K562 (cell line): ENCODE results near the gene CNBD2. TPM values are rescaled to one million over a fixed set of nuclear protein-coding genes. Genes with fewer than 3 reads are reported as not detected.

Source experiments
- ATF3 ChIP-seq, 2 experiments: fragments of 450-650 bp in 1 of 2; sonication (generic) in 1 of 2; formaldehyde crosslinking in 1 of 2; IDR thresholded peaks in 1 of 2; conservative IDR thresholded peaks in 1 of 2; 2 replicates each; pipeline versions ENCODE4 v1.6.1 to v1.8.1; 2016 to 2023; ENCODE audit warnings: mild to moderate bottlenecking in 2 of 2, moderate library complexity in 2 of 2, inconsistent platforms in 1 of 2, missing genetic modification reagents in 1 of 2
- COPS2 ChIP-seq: fragments of 450-650 bp; conservative IDR thresholded peaks from 2 replicates; pipeline ENCODE4 v1.6.1; 2016; ENCODE audit warnings: mild to moderate bottlenecking, moderate library complexity
- E2F5 ChIP-seq: sonication (generic); formaldehyde crosslinking; IDR thresholded peaks from 2 replicates; pipeline ENCODE4 v1.8.0; 2022; ENCODE audit warnings: mild to moderate bottlenecking, missing genetic modification reagents
- EGR1 ChIP-seq: fragments of 450-650 bp; conservative IDR thresholded peaks from 2 replicates; pipeline ENCODE4 v1.6.1; 2017; ENCODE audit warnings: mild to moderate bottlenecking
- JUNB ChIP-seq: fragments of 450-650 bp; formaldehyde crosslinking; conservative IDR thresholded peaks from 2 replicates; pipeline ENCODE4 v1.4.0; 2020; ENCODE audit warnings: mild to moderate bottlenecking
- KDM2B ChIP-seq: fragments of 250-450 bp; sonication (Bioruptor Pico); IDR thresholded peaks from 2 replicates; pipeline ENCODE4 v1.8.0; 2021; ENCODE audit warnings: mild to moderate bottlenecking, moderate library complexity
- NCOA4 ChIP-seq: fragments of 450-650 bp; IDR thresholded peaks from 2 replicates; pipeline ENCODE4 v1.6.1; 2018; ENCODE audit warnings: mild to moderate bottlenecking; ENCODE audit not compliant: partially characterized antibody
- NR4A1 ChIP-seq, 2 experiments: fragments of 250-450 bp in 1 of 2; fragments of 450-650 bp in 1 of 2; sonication (Bioruptor Pico) in 1 of 2; IDR thresholded peaks; 2 replicates each; pipeline versions ENCODE4 v1.4.0 to v1.6.1; 2016 to 2020; ENCODE audit warnings: mild to moderate bottlenecking in 2 of 2, missing compliant biosample characterization in 1 of 2, missing genetic modification characterization in 1 of 2, moderate library complexity in 1 of 2
- PHB ChIP-seq: fragments of 250-450 bp; sonication (Bioruptor Pico); IDR thresholded peaks from 2 replicates; pipeline ENCODE4 v1.5.0; 2021
- POLR2G ChIP-seq: fragments of 200-400 bp; formaldehyde crosslinking; IDR thresholded peaks from 2 replicates; pipeline ENCODE4 v1.6.1; 2017; ENCODE audit warnings: low read depth, mild to moderate bottlenecking, antibody characterized with exemption, low read length, moderate library complexity
- RBM34 ChIP-seq: fragments of 200-400 bp; formaldehyde crosslinking; IDR thresholded peaks from 2 replicates; pipeline ENCODE4 v1.6.1; 2018; ENCODE audit warnings: low read length, borderline replicate concordance; ENCODE audit not compliant: insufficient read depth
- SAFB ChIP-seq: fragments of 200-400 bp; formaldehyde crosslinking; IDR thresholded peaks from 2 replicates; pipeline ENCODE4 v1.6.1; 2017; ENCODE audit warnings: low read depth, low read length, borderline replicate concordance
- SAP30 ChIP-seq: fragments of 200-600 bp; sonication (generic); IDR thresholded peaks from 2 replicates; pipeline ENCODE4 v1.6.1; 2012; ENCODE audit warnings: borderline replicate concordance, low read depth, mild to moderate bottlenecking, moderate library complexity, low read length, control low read depth, inconsistent platforms; ENCODE audit not compliant: insufficient read depth, poor library complexity, severe bottlenecking
- SPI1 ChIP-seq: IDR thresholded peaks from 2 replicates; pipeline ENCODE4 v1.6.1; 2011; ENCODE audit warnings: low read depth, low read length, control low read depth, borderline replicate concordance
- TBP ChIP-seq: optimal IDR thresholded peaks from 2 replicates; pipeline ENCODE3; 2011; ENCODE audit warnings: low read depth, low read length, improper control_type of control experiment
- TEAD4 ChIP-seq, 2 experiments: sonication (generic) in 1 of 2; formaldehyde crosslinking in 1 of 2; IDR thresholded peaks; 2 replicates each; pipeline versions ENCODE4 v1.6.1 to v1.8.0; 2012 to 2022; ENCODE audit warnings: borderline replicate concordance in 1 of 2, inconsistent platforms in 1 of 2, low read length in 1 of 2, mild to moderate bottlenecking in 1 of 2, missing genetic modification reagents in 1 of 2
- TFAM ChIP-seq: fragments of 250-450 bp; sonication (Bioruptor Pico); conservative IDR thresholded peaks from 2 replicates; pipeline ENCODE4 v1.5.0; 2021; ENCODE audit warnings: mild to moderate bottlenecking, moderate library complexity
- THAP7 ChIP-seq: fragments of 250-450 bp; sonication (Bioruptor Pico); IDR thresholded peaks from 2 replicates; pipeline ENCODE4 v1.5.0; 2021
- THRAP3 ChIP-seq: fragments of 450-650 bp; IDR thresholded peaks from 2 replicates; pipeline ENCODE4 v1.6.1; 2016; ENCODE audit warnings: mild to moderate bottlenecking, inconsistent platforms, borderline replicate concordance
- ZNF707 ChIP-seq: fragments of 250-450 bp; sonication (Bioruptor Pico); conservative IDR thresholded peaks from 2 replicates; pipeline ENCODE4 v1.8.0; 2022; ENCODE audit warnings: inconsistent platforms, mild to moderate bottlenecking, moderate library complexity
- ZNF740 ChIP-seq, 3 experiments: fragments of 200-800 bp in 1 of 3; sonication (Bioruptor generic) in 1 of 3; sonication (generic) in 1 of 3; formaldehyde crosslinking in 1 of 3; IDR thresholded peaks; 2 replicates each; pipeline versions ENCODE4 v1.6.1 to v1.8.0; 2016 to 2022; ENCODE audit warnings: mild to moderate bottlenecking in 2 of 3, missing compliant biosample characterization in 2 of 3, missing genetic modification characterization in 2 of 3, missing genetic modification reagents in 1 of 3
- ZSCAN29 ChIP-seq: fragments of 450-650 bp; IDR thresholded peaks from 2 replicates; pipeline ENCODE4 v1.6.1; 2017
- ZZZ3 ChIP-seq: fragments of 450-650 bp; IDR thresholded peaks from 2 replicates; pipeline ENCODE4 v1.6.1; 2016; ENCODE audit warnings: antibody characterized with exemption, mild to moderate bottlenecking, moderate library complexity
- polyA plus RNA-seq, 8 experiments: library from polyadenylated mRNA; depleted of rRNA in 4 of 8; stranded (reverse) in 5 of 8; unstranded in 3 of 8; fragments of >200 nt; fragmentation: Nextera tagmentation in 2 of 8; fragmentation: Illumina TruSeq in 1 of 8; extraction: Ambion mirVana in 2 of 8; extraction: Trizol in 1 of 8; gene quantifications; 2 replicates each; pipeline versions ENCODE4 v1.2.1 to v1.2.3, GENCODE V29; 2011 to 2014; ENCODE audit warnings: inconsistent platforms in 1 of 8, missing spikeins in 1 of 8
- total RNA-seq, 7 experiments: library from RNA; depleted of rRNA in 6 of 7; stranded (reverse); fragments of >200 nt in 6 of 7; fragmentation: Illumina TruSeq in 2 of 7; extraction: Trizol in 2 of 7; gene quantifications; 2 replicates each; pipeline versions ENCODE4 v1.2.1 to v1.2.3, GENCODE V29; 2011 to 2021; ENCODE audit warnings: low replicate concordance in 1 of 7

The CNBD2 gene
- total and polyA plus RNA-seq, 9 of the 15 experiments (the other 6 are each of a cell fraction or from before 2014, with no cell fraction given): 3.2 to 17.5 (median 5.3) TPM

- TF ChIP-seq TFAM (no peak), ATF3 (IDR thresholded peaks at IDR 0.05) (no peak), ATF3 (CRISPR knock-in tag; conservative IDR thresholded peaks at IDR 0.05) (0 out of 2 replicates have a peak, but pooled peaks have one; percentile 59), E2F5 (peak; percentile 81; the same call in 1 of the 2 replicates), PHB (0 out of 2 replicates have a peak, but pooled peaks have one; percentile 11), EGR1 (peak; percentile 46; the same call in 1 of the 2 replicates), SAFB (peak; percentile 31; the same call in 1 of the 2 replicates), NR4A1 (CRISPR knock-in tag; IDR thresholded peaks at IDR 0.05) (0 out of 2 replicates have a peak, but pooled peaks have one; percentile 29), NR4A1 (tag; IDR thresholded peaks at IDR 0.05) (0 out of 2 replicates have a peak, but pooled peaks have one; percentile 18), RBM34 (no peak), ZNF740 (CRISPR knock-in tag; IDR thresholded peaks at IDR 0.05) (peak; percentile 38; the same call in 1 of the 2 replicates), ZNF740 (tag; IDR thresholded peaks at IDR 0.05) (no peak), ZNF707 (CRISPR knock-in tag) (no peak), NCOA4 (no peak), THRAP3 (peak; percentile 75; the same call in 1 of the 2 replicates), JUNB (CRISPR knock-in tag) (no peak), SPI1 (no peak), ZZZ3 (peak; percentile 65; the same call in 1 of the 2 replicates), ZSCAN29 (0 out of 2 replicates have a peak, but pooled peaks have one; percentile 37), POLR2G (peak; percentile 95), KDM2B (CRISPR knock-in tag) (peak; percentile 68; the same call in 1 of the 2 replicates), TBP (peak; percentile 83), SAP30 (peak; percentile 19), THAP7 (CRISPR knock-in tag) (no peak), COPS2 (no peak), TEAD4 (IDR thresholded peaks at IDR 0.05; ENCODE audit: low read length) (no peak), TEAD4 (CRISPR knock-in tag; IDR thresholded peaks at IDR 0.05; ENCODE audit: borderline replicate concordance) (no peak)
Observed at GRCh38 chr20:35954200-35954906, 14.0 kb upstream of the CNBD2 start, which contains the start of gene SCAND1 (continued).
